Hepatocyte (in vitro differentiated cells): ENCODE results near the gene MRPL19. TPM values are rescaled to one million over a fixed set of nuclear protein-coding genes. Genes with fewer than 3 reads are reported as not detected.

Experiments
- DNase-seq: peaks from one replicate; pipeline ENCODE4 v3.0.0-alpha.2; 2016; ENCODE audit warnings: low spot score
- H2AFZ ChIP-seq: fragments of 200-600 bp; sonication (generic); 2 replicates; pipeline ENCODE4 v1.6.0; 2016; ENCODE audit warnings: antibody characterized with exemption, mild to moderate bottlenecking
- H3K27ac ChIP-seq: fragments of 200-600 bp; sonication (generic); 2 replicates; pipeline ENCODE4 v1.5.1; 2016; ENCODE audit warnings: mild to moderate bottlenecking
- H3K27me3 ChIP-seq: fragments of 200-600 bp; sonication (generic); 2 replicates; pipeline ENCODE4 v1.6.1; 2016
- H3K36me3 ChIP-seq: fragments of 200-600 bp; sonication (generic); replicated peaks from 2 replicates; pipeline ENCODE4 v1.5.1; 2016; ENCODE audit warnings: low read depth; ENCODE audit not compliant: insufficient read depth
- H3K4me1 ChIP-seq: fragments of 200-600 bp; sonication (generic); 2 replicates; pipeline ENCODE4 v1.5.1; 2016; ENCODE audit warnings: mild to moderate bottlenecking, moderate library complexity; ENCODE audit not compliant: insufficient read depth
- H3K4me2 ChIP-seq: fragments of 200-600 bp; sonication (generic); 2 replicates; pipeline ENCODE4 v1.6.0; 2016
- H3K4me3 ChIP-seq: fragments of 200-600 bp; sonication (generic); 2 replicates; pipeline ENCODE4 v1.5.1; 2016; ENCODE audit warnings: mild to moderate bottlenecking
- H3K79me2 ChIP-seq: fragments of 200-600 bp; sonication (generic); 2 replicates; pipeline ENCODE4 v1.6.0; 2017; ENCODE audit warnings: mild to moderate bottlenecking
- H3K9me2 ChIP-seq: fragments of 200-600 bp; sonication (generic); replicated peaks from 2 replicates; pipeline ENCODE4 v1.6.0; 2017; ENCODE audit warnings: mild to moderate bottlenecking; ENCODE audit not compliant: insufficient read depth
- H3K9me3 ChIP-seq: fragments of 200-600 bp; sonication (generic); 2 replicates; pipeline ENCODE4 v1.5.1; 2016; ENCODE audit warnings: low read depth, mild to moderate bottlenecking
- H4K20me1 ChIP-seq: fragments of 200-600 bp; sonication (generic); 2 replicates; pipeline ENCODE4 v1.6.0; 2016; ENCODE audit warnings: mild to moderate bottlenecking; ENCODE audit not compliant: insufficient read depth, poor library complexity, severe bottlenecking
- CTCF ChIP-seq: fragments of 200-600 bp; sonication (generic); IDR thresholded peaks from 2 replicates; pipeline ENCODE4 v1.5.1; 2016; ENCODE audit warnings: antibody characterized with exemption, mild to moderate bottlenecking; ENCODE audit not compliant: poor library complexity
- EZH2 ChIP-seq: fragments of 200-600 bp; sonication (generic); IDR thresholded peaks from 2 replicates; pipeline ENCODE4 v1.6.1; 2016; ENCODE audit warnings: antibody characterized with exemption, mild to moderate bottlenecking, borderline replicate concordance
- EZH2phosphoT487 ChIP-seq: fragments of 200-600 bp; sonication (generic); IDR thresholded peaks from one replicate; pipeline ENCODE4 v1.6.1; 2018; ENCODE audit warnings: antibody characterized with exemption, mild to moderate bottlenecking, low read depth, moderate library complexity; ENCODE audit not compliant: unreplicated experiment, severe bottlenecking
- WGBS: methylation state at CpG from one replicate; pipeline ENCODE4 v1.1.6; 2016; ENCODE audit warnings: low lambda C conversion rate; ENCODE audit errors: missing lambda C conversion rate; 5-methylcytosine and 5-hydroxymethylcytosine counted together
- polyA plus RNA-seq: library from polyadenylated mRNA; unstranded; fragments of >200 nt; fragmentation: Nextera tagmentation; extraction: Ambion mirVana; gene quantifications from 2 replicates; pipeline ENCODE4 v1.2.1, GENCODE V29; 2016
- total RNA-seq: library from RNA; depleted of rRNA; stranded (reverse); fragments of >200 nt; gene quantifications from 2 replicates; pipeline ENCODE4 v1.2.3, GENCODE V29; 2014

The MRPL19 gene
- total and polyA plus RNA-seq, 2 experiments from 2014 or later = 47.9 to 68.7 TPM

- no peaks in the 10 kb centered on the region for H4K20me1 ChIP-seq
- H3K36me3 ChIP-seq = no peaks in the 10 kb centered on the region
- no peak overlapping the region for H3K4me2 ChIP-seq
- 86% methylated on average over 1 of the region's 1 CpG for WGBS
- no peaks in the 10 kb centered on the region for H3K79me2 ChIP-seq
- no peak for DNase-seq
- peak overlapping the region; percentile 4 for H3K27ac ChIP-seq
- no peaks in the 10 kb centered on the region for H3K9me2 ChIP-seq
- no peak for TF ChIP-seq EZH2
- no peak for TF ChIP-seq EZH2phosphoT487
- no peak for TF ChIP-seq CTCF
- no peak overlapping the region for H2AFZ ChIP-seq
- H3K9me3 ChIP-seq = no peaks in the 10 kb centered on the region
- H3K4me1 ChIP-seq = peaks cover 19% of the 10 kb centered on the region
- no peak overlapping the region for H3K4me3 ChIP-seq
- H3K27me3 ChIP-seq = no peaks in the 10 kb centered on the region
Measured at GRCh38 chr2:75603477-75603876, 43.1 kb upstream of the MRPL19 start.

- TF ChIP-seq EZH2phosphoT487 (no peak), CTCF (no peak)
- Histone ChIP-seq H3K9me2 (no peaks in the 10 kb centered on the region), H3K4me3 (no peak overlapping the region), H3K36me3 (no peaks in the 10 kb centered on the region), H3K79me2 (no peaks in the 10 kb centered on the region), H2AFZ (no peak overlapping the region), H4K20me1 (no peaks in the 10 kb centered on the region), H3K27ac (no peak overlapping the region), H3K4me1 (peaks cover 19% of the 10 kb centered on the region), H3K4me2 (no peak overlapping the region), H3K9me3 (no peaks in the 10 kb centered on the region), H3K27me3 (no peaks in the 10 kb centered on the region)
- no peak for DNase-seq
- 89% methylated on average over 4 of the region's 4 CpGs for WGBS
Measured at GRCh38 chr2:75604484-75604883, 42.1 kb upstream of the MRPL19 start.

- no peaks in the 10 kb centered on the region for H4K20me1 ChIP-seq
- peaks cover 19% of the 10 kb centered on the region for H3K4me1 ChIP-seq
- TF ChIP-seq EZH2phosphoT487 (no peak), EZH2 (no peak), CTCF (peak; percentile 15)
- 67% methylated on average over 6 of the region's 6 CpGs for WGBS
- no peaks in the 10 kb centered on the region for H3K27me3 ChIP-seq
- no peak overlapping the region for H3K4me3 ChIP-seq
- H3K9me3 ChIP-seq = no peaks in the 10 kb centered on the region
- no peaks in the 10 kb centered on the region for H3K36me3 ChIP-seq
- no peaks in the 10 kb centered on the region for H3K9me2 ChIP-seq
- H2AFZ ChIP-seq = no peak overlapping the region
- no peak overlapping the region for H3K4me2 ChIP-seq
- no peaks in the 10 kb centered on the region for H3K79me2 ChIP-seq
- DNase-seq = peak; percentile 45
- no peak overlapping the region for H3K27ac ChIP-seq
Measured at GRCh38 chr2:75605770-75606529, 40.6 kb upstream of the MRPL19 start.
